HG03280 (cell line): Measurements from ENCODE around the gene AQP7.
"Not testable (repeated sequence)": the region's sequence is repeated elsewhere in the genome, so short reads cannot be mapped to it uniquely, and the experiment has no call there.

Experiments
- ATAC-seq: cut with Tn5 transposase; IDR thresholded peaks from one replicate; pipeline ENCODE4 v1.9.1; 2021; ENCODE audit warnings: mild to moderate bottlenecking, moderate library complexity; ENCODE audit not compliant: unreplicated experiment

The AQP7 gene

GRCh38 chr9:33377089-33377715 lies 25.2 kb downstream of the AQP7 start:
- no peak for ATAC-seq

DNA sequence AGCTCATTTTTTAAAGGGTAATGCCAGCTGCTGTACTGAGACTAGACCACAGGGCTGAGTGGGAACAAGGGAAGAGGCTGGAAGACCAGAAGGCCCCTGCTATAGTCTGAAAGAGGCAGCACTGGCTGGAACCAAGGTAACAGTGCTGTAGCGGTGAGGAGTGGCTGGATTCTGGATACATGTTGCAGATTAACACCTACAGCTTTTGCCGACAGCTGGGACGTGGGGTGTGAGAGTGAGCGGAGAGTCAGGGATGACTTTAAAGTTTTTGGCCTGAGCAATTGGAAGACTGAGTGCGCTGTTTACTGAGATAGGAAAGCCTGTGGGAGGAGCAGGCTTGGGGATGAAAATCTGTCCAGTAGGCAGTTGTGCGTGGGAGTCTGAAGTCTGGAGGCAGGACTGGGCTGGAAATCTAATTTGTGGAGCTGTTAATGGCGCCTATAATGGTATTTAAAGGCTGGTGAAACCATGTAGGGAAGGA lies 26.5 kb downstream of the AQP7 start:
- ATAC-seq, result no peak

DNA sequence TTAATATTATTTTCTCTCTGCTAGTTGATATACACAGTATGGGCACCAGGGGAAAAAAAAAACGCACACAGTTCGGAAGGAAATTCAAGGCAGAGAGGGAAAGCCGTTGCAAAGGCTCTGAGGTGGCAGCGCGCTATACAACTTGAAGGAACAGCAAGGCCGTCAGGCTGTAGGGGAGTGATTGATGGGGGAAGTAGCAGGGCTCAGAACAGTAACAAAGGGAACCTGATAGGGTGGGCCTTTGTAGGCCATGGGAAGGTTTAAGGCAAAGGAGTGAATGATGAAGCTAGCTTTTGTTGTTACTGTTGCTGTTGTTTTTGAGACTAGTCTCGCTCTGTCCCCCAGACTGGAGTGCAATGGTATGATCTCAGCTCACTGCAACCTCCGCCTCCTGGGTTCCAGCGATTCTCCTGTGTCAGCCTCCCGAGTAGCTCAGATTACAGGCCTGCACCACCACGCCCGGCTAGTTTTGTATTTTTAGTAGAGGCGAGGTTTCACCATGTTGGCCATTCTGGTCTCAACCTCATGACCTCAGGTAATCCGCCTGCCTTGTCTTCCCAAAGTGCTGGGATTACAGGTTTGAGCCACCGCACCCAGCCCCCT lies 27.0 kb downstream of the AQP7 start:
- no peak for ATAC-seq

DNA sequence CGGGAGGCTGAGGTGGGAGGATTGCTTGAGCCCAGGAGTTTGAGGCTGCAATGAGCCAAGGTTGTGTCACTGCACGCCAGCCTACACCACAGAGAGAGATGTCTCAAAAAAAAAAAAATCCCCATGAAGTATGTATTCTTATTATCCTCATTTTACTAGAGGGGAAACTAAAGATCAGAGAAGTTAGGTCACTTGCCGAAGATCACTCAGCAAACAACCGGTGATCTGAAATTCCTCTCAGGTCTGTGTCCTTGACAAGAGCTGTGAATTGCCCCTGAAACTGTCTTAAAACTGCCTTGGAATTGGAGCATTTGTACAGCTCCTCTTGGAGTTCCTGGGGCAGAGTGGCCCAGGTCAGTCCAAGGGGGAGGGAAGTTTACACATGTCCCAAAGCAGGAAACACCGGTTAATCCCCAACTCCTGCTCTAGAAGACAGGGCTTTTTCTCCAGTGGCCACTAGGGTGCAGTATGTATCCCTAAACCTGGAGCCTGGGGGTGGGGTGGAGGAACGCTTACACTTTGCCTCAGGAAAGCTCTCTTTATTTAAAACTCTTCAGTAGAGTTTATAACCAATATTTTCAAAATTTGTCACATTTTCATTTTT lies 27.6 kb downstream of the AQP7 start:
- ATAC-seq, result peak; percentile 62

- ATAC-seq, result no peak
Observed at GRCh38 chr9:33374190-33374589, 28.2 kb downstream of the AQP7 start.

- no peak for ATAC-seq
Observed at GRCh38 chr9:33372900-33373299, 29.5 kb downstream of the AQP7 start.

DNA sequence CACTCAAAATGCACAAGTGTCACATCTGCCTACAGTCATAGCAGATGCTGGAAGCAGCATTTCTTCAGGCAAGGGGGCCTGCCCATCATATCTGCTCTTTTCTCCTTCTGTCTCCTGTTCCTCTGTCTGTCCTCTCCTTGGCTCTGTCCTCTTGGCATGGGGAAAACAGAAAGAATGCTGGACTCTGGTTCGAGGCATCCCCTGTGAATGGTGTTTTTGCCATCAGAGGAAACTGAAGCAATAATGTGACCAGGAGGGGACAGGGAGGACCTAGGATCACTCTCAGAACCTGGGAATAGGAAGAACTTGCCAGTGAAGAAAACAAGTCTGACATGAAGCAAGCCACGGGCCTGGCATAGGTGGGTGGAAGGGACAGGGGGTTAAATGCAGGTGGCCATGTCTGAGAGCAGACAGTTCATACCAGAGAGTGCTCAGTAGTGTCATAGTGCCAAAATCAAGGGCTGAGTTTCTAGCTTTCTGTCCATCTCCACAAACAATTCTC lies 35.3 kb downstream of the AQP7 start:
- ATAC-seq, result no peak

DNA sequence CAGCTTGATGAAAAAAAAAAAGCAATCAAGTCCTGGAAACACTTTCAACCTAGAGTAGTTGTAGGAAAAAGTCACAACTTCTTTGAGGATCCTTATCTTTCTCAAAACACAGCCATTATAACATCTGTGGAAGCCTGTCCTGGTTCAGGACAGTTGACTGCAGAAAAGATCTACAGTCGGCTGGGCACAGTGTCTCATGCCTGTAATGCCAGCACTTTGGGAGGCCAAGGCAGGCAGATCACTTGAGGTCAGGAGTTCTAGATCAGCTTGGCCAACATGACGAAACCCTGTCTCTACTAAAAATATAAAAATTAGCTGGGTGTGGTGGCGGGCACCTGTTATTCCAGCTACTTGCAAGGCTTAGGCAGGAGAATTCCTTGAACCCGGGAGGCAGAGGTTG lies 37.6 kb downstream of the AQP7 start:
- not testable (repeated sequence) for ATAC-seq

GRCh38 chr9:33364127-33364526 lies 38.2 kb downstream of the AQP7 start:
- ATAC-seq, result no peak

- not testable (repeated sequence) for ATAC-seq
Observed at GRCh38 chr9:33358641-33359040, 43.7 kb downstream of the AQP7 start.

GRCh38 chr9:33355933-33356332 lies 46.4 kb downstream of the AQP7 start:
- ATAC-seq, result no peak

- no peak for ATAC-seq
Observed at GRCh38 chr9:33354651-33355211, 47.6 kb downstream of the AQP7 start.

DNA sequence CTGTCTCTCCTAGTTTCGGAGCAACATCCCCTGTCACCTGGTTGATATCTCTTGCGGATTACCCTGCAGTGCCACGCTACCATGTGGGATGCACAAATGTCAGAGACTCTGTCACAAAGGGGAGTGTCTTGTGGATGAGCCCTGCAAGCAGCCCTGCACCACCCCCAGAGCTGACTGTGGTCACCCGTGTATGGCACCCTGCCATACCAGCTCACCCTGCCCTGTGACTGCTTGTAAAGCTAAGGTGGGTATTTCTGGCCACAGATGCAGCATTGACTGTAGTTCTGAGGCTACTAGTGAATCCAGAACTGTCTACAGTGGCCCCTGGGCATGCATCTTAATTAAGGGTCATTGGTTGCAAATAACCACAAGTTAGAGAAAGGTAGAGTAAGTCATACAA lies 50.8 kb downstream of the AQP7 start:
- no peak for ATAC-seq

DNA sequence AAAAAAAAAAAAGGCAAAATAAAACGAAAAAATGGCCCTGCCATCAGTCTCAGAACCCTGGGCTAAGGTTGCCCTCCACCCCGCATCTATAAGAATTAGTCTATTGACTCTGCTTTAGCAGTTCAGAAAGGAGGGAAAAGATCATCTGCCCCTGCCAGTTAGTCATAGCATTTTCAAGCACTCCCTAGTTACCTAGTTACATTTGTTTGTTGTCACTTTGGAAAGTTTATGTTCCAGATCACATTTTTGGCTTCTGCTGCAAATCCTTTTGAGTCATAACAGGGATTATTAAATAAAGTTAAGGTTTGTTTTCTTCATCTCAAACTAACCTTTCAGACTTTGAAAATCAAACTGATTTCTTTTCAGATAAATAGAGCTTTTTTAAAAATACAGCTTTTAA lies 52.1 kb downstream of the AQP7 start:
- ATAC-seq, result no peak

GRCh38 chr9:33349743-33350142 lies 52.6 kb downstream of the AQP7 start:
- no peak for ATAC-seq

DNA sequence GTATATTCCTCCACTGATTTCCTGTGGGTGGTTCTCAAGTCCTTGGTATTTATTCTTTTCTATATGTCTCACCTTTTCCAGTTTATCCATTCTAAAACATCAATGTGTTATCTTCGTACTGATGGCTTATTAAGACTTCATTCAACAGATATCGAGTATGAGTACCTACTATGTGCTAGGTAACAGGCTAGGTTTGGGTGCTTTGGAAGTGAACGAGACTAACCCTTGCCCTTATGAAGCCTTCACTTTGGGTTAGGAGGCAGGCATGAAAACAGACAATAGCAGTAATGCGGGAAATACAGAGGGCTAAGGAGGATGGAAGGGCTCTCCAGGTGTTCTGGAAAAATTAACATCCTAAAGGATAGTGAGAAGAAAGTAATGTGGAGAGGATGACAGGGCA lies 53.4 kb downstream of the AQP7 start:
- no peak for ATAC-seq

GRCh38 chr9:33346564-33346963 lies 55.8 kb downstream of the AQP7 start:
- no peak for ATAC-seq

DNA sequence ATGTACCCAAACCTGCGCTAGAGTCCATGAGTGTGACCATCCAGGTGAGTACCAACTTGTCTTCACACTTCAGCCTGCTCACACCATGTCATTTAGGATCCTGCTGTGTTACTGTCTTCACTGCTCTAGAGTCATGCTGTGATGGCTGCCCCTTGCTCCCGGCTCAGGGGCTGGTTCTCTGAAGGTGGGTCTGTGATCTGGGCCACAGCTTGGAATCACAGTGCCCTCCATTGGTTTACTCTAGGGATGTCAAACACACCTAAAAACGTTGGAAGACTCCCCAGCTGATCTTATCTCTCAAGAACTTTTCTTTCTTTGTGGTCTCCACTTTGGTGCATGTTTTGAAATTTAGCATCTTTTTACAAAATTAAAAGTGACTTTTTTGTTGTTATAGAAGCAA lies 58.2 kb downstream of the AQP7 start:
- no peak for ATAC-seq

DNA sequence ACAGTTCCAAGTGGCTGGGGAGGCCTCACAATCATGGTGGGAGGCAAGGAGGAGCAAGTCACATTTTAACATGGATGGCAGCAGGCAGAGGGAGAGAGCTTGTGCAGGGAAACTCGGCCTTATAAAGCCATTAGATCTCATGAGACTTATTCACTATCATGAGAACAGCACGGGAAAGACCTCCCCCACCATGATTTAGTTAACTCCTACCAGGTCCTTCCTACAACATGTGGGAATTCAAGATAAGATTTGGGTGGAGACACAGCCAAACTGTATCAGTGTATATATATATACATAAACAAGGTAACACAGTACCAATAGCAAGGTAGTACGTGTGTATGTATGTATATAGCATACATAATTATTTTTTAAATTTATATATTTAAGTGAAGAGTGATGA lies 61.2 kb downstream of the AQP7 start:
- ATAC-seq, result no peak

GRCh38 chr9:33340186-33340585 lies 62.2 kb downstream of the AQP7 start:
- no peak for ATAC-seq
